ENCODE data around the gene NEDD1. TPM values are rescaled to one million over a fixed set of nuclear protein-coding genes. Genes with fewer than 3 reads are reported as not detected.

Gene NEDD1
- total RNA-seq, 1 experiment from 2014 or later: 36.3 TPM

DNA sequence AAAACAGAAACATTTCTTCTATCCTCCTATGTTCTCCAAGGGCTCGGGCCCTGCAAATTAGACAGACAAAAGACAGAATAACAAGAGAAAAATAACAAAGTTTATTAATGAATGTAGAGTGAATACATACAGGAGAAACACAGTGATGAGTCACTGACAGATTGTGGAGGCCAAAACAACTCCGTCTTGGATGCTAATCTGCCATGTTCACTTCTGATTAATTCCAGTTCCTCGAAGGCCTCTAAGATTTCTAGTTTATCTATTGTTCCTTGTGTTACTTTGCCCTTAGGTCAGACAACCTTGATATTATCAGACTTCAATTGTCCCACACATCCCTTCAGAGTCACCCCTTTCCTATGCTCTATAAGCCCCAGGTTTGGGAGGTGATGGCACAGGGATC lies 26.8 kb upstream of the NEDD1 start:
- ChIA-PET POLR2A (ENCODE audit: unreplicated experiment) (no interaction called here), CTCF (no interaction called here)
- BruUV-seq (replicated peaks): no TSS peak
- no peaks in the 10 kb centered on the region for H3F3A ChIP-seq (ENCODE audit: insufficient read depth, low read depth)
- DNase-seq: no peak
- H3K79me2 ChIP-seq (ENCODE audit: low read depth): no peaks in the 10 kb centered on the region
- H3K36me3 ChIP-seq (ENCODE audit: low read depth): no peaks in the 10 kb centered on the region
- no peak overlapping the region for H2AFZ ChIP-seq
- H3K9me3 ChIP-seq (ENCODE audit: insufficient read depth, low read depth): no peaks in the 10 kb centered on the region
- no peak overlapping the region for H3K4me3 ChIP-seq
- H3K4me1 ChIP-seq (replicated peaks; ENCODE audit: insufficient read depth): no peaks in the 10 kb centered on the region
- H4K20me1 ChIP-seq (ENCODE audit: insufficient read depth): no peaks in the 10 kb centered on the region
- H3K27me3 ChIP-seq (ENCODE audit: insufficient read depth, low read depth): peaks cover 6% of the 10 kb centered on the region
- no peaks in the 10 kb centered on the region; the same call in 1 of the 2 replicates for H3K9me2 ChIP-seq (ENCODE audit: insufficient read depth)
- H3K27ac ChIP-seq: no peak overlapping the region
- intact Hi-C loops (cut with micrococcal nuclease; ENCODE audit: unreplicated experiment): no loop called here
- H3K4me2 ChIP-seq: no peak overlapping the region
- TF ChIP-seq EZH2 (IDR thresholded peaks at IDR 0.05; ENCODE audit: low read depth): no peak
- TF ChIP-seq CTCF (conservative IDR thresholded peaks at IDR 0.05): no peak

GRCh38 chr12:96881608-96882007 lies 25.4 kb upstream of the NEDD1 start:
- Histone ChIP-seq H3K9me2 (ENCODE audit: insufficient read depth) (no peaks in the 10 kb centered on the region; the same call in 1 of the 2 replicates), H3K36me3 (ENCODE audit: low read depth) (no peaks in the 10 kb centered on the region), H4K20me1 (ENCODE audit: insufficient read depth) (no peaks in the 10 kb centered on the region), H3K79me2 (ENCODE audit: low read depth) (no peaks in the 10 kb centered on the region), H3K27me3 (ENCODE audit: insufficient read depth, low read depth) (no peaks in the 10 kb centered on the region; the same call in 1 of the 2 replicates), H3K27ac (no peak overlapping the region), H3K4me3 (no peak overlapping the region), H3K4me2 (no peak overlapping the region), H3K9me3 (ENCODE audit: insufficient read depth, low read depth) (no peaks in the 10 kb centered on the region), H3K4me1 (replicated peaks; ENCODE audit: insufficient read depth) (no peaks in the 10 kb centered on the region), H3F3A (ENCODE audit: insufficient read depth, low read depth) (no peaks in the 10 kb centered on the region), H2AFZ (no peak overlapping the region)
- no TSS peak for BruUV-seq (replicated peaks)
- DNase-seq: no peak
- TF ChIP-seq CTCF (conservative IDR thresholded peaks at IDR 0.05) (no peak), EZH2 (IDR thresholded peaks at IDR 0.05; ENCODE audit: low read depth) (no peak)
- CTCF ChIA-PET: no interaction called here
- intact Hi-C loops (cut with micrococcal nuclease; ENCODE audit: unreplicated experiment): no loop called here
- POLR2A ChIA-PET (ENCODE audit: unreplicated experiment): no interaction called here

- Histone ChIP-seq H3K4me2 (no peak overlapping the region), H3K27me3 (ENCODE audit: insufficient read depth, low read depth) (no peaks in the 10 kb centered on the region), H3K36me3 (ENCODE audit: low read depth) (no peaks in the 10 kb centered on the region), H3K79me2 (ENCODE audit: low read depth) (no peaks in the 10 kb centered on the region), H3K9me3 (ENCODE audit: insufficient read depth, low read depth) (no peaks in the 10 kb centered on the region), H3F3A (ENCODE audit: insufficient read depth, low read depth) (no peaks in the 10 kb centered on the region), H3K9me2 (ENCODE audit: insufficient read depth) (no peaks in the 10 kb centered on the region; the same call in 1 of the 2 replicates), H3K27ac (no peak overlapping the region), H4K20me1 (ENCODE audit: insufficient read depth) (no peaks in the 10 kb centered on the region), H2AFZ (no peak overlapping the region), H3K4me1 (replicated peaks; ENCODE audit: insufficient read depth) (no peaks in the 10 kb centered on the region), H3K4me3 (no peak overlapping the region)
- no peak for TF ChIP-seq CTCF (conservative IDR thresholded peaks at IDR 0.05)
- TF ChIP-seq EZH2 (IDR thresholded peaks at IDR 0.05; ENCODE audit: low read depth): no peak
- no peak for DNase-seq
- ChIA-PET CTCF (no interaction called here), POLR2A (ENCODE audit: unreplicated experiment) (no interaction called here)
- no TSS peak for BruUV-seq (replicated peaks)
- intact Hi-C loops (cut with micrococcal nuclease; ENCODE audit: unreplicated experiment): no loop called here
Observed at GRCh38 chr12:96882862-96883261, 24.2 kb upstream of the NEDD1 start.
